Measurements from ENCODE around the gene UVRAG.
A peak's percentile ranks its signal among the peaks of the same experiment; 100 is the strongest.

The UVRAG gene

GRCh38 chr11:75770102-75770501 is 44.9 kb upstream of the UVRAG start:
- H3K4me3 ChIP-seq (replicated peaks in 1 of 2; ENCODE audit: low read depth in 2 of 2, low read length in 2 of 2): no peak overlapping the region
- TF ChIP-seq CTCF (IDR thresholded peaks at IDR 0.05; ENCODE audit: low read depth, low read length): no peak
- no peak for DNase-seq (ENCODE audit: low read depth in 2 of 2)

GRCh38 chr11:75771646-75772410 is 43.2 kb upstream of the UVRAG start:
- DNase-seq (ENCODE audit: low read depth in 2 of 2): peak; percentile 79 to 94
- H3K4me3 ChIP-seq (replicated peaks in 1 of 2; ENCODE audit: low read depth in 2 of 2, low read length in 2 of 2): no peak overlapping the region
- TF ChIP-seq CTCF (IDR thresholded peaks at IDR 0.05; ENCODE audit: low read depth, low read length): no peak

DNA sequence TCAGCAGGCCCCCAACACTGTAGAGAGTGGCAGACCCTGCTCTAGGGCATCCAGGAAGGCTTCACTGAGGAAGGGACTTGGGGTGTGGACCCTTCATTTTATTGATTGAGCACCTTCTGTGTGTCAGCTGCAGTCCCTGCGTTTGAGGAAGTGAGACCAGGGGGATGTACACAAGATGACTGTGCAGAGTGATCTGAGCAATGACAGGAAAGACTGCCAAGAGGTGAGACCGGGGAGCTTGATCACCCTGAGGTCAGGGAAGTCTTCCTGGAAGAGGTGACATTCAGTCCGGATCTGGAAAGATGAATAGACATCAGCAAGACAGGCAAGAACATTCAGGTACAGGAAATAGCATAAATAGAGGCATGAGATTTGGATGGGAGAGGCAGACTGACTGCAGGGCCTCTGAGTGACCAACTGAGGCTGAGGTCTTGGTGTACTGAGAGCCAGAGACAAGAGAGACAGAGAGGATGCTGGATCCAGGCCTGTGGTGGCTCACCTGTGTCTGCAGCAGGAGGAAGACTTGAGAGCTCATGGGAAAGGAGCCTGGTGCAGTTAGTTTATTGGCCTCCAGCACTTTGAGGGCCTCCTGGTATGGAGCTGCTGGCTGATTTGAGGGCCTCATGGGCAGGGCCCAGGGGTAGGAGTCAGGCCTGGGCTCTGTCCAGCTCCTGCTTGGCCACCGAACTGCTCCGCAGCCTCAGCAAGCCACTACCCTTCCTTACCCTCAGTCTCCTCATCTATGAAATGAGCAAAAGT is 41.2 kb upstream of the UVRAG start:
- no peak overlapping the region for H3K4me3 ChIP-seq (replicated peaks in 1 of 2; ENCODE audit: low read depth in 2 of 2, low read length in 2 of 2)
- no peak for TF ChIP-seq CTCF (IDR thresholded peaks at IDR 0.05; ENCODE audit: low read depth, low read length)
- no peak for DNase-seq (ENCODE audit: low read depth in 2 of 2)

GRCh38 chr11:75775056-75775455 is 40.0 kb upstream of the UVRAG start:
- DNase-seq (ENCODE audit: low read depth in 2 of 2): no peak
- no peak overlapping the region for H3K4me3 ChIP-seq (replicated peaks in 1 of 2; ENCODE audit: low read depth in 2 of 2, low read length in 2 of 2)
- TF ChIP-seq CTCF (IDR thresholded peaks at IDR 0.05; ENCODE audit: low read depth, low read length): no peak

GRCh38 chr11:75776546-75776945 is 38.5 kb upstream of the UVRAG start:
- no peak for DNase-seq (ENCODE audit: low read depth in 2 of 2)
- no peak for TF ChIP-seq CTCF (IDR thresholded peaks at IDR 0.05; ENCODE audit: low read depth, low read length)
- no peak overlapping the region for H3K4me3 ChIP-seq (replicated peaks in 1 of 2; ENCODE audit: low read depth in 2 of 2, low read length in 2 of 2)

GRCh38 chr11:75777461-75778110 is 37.4 kb upstream of the UVRAG start:
- no peak for TF ChIP-seq CTCF (IDR thresholded peaks at IDR 0.05; ENCODE audit: low read depth, low read length)
- H3K4me3 ChIP-seq (replicated peaks in 1 of 2; ENCODE audit: low read depth in 2 of 2, low read length in 2 of 2): no peak overlapping the region
- DNase-seq (ENCODE audit: low read depth in 2 of 2): peak in 1 of 2 donors; percentile 18

Data from cardiac fibroblast (primary cell).